Frontal cortex (tissue), 4 donors: Measurements from ENCODE around the gene PCDHA1. TPM values are rescaled to one million over a fixed set of nuclear protein-coding genes. Genes with fewer than 3 reads are reported as not detected.
"Not testable (repeated sequence)": the region's sequence is repeated elsewhere in the genome, so short reads cannot be mapped to it uniquely, and the experiment has no call there.

Experiments
- DNase-seq, 2 donors: peaks; one replicate each; pipeline ENCODE4 v3.0.0; 2012; ENCODE audit warnings: low spot score in 2 of 2
- FAIRE-seq: peaks from 2 replicates; lab custom pipeline; 2012; peaks lifted over from hg19 to GRCh38; lab: Jason Lieb, UNC
- total RNA-seq: library from RNA; depleted of rRNA; stranded (reverse); fragments of >200 nt; gene quantifications from one replicate; pipeline ENCODE4 v1.2.3, GENCODE V29; 2014
- donor health status: control.
- donor health status: control.
- donor health status: control.

The PCDHA1 gene
- total RNA-seq = 8.6 TPM

DNA sequence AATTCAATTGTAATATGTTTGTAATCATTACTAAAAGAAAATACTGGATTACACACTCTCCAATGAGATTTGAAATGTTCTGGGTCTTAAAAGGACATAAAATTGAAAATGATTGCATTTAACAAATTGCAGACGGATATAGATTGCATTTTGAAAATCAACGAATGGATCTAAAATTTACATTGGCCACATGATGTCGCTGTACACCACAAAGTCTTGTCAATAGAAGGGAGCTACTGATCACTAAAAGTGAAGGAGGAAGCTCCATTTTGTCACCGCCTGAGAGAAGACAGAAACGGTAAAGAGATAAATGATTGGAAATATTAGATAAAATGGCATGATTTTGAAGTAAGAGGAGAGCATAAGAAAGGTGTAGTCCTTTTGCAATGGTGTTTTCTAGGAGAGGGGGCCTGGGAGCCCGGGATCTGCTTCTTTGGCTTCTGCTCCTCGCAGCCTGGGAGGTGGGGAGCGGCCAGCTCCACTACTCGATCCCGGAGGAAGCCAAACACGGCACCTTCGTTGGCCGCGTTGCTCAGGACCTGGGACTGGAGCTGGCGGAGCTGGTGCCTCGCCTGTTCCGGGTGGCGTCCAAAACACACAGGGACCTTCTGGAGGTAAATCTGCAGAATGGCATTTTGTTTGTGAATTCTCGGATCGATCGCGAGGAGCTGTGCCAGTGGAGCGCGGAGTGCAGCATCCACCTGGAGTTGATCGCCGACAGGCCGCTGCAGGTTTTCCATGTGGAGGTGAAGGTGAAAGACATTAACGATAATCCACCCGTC lies at the start of gene PCDHA1:
Gene PCDHA1 (plus strand): TSS at position 236 of the 782 bp plus-strand sequence.
- DNase-seq (peak in 1 of 2 donors; percentile 24), FAIRE-seq (no peak)

DNA sequence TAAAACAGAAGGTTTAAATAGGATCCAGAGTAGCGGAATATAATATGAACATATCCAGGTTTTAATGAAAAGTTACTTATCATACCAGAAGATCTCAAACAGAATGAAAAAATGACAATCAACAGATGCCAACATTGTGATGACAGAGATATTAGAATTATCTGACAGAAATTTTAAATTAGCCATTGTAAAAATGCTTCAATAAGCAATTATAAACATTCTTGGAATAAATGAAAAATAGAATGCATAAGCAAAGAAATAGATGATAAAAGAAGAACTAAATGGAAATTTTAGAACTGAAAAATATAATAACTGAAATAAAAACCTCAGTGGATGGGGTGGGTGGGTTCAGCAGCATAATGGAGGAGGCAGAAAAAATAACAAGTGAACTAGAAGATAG lies 48.5 kb upstream of the PCDHA1 start:
- DNase-seq = no peak

DNA sequence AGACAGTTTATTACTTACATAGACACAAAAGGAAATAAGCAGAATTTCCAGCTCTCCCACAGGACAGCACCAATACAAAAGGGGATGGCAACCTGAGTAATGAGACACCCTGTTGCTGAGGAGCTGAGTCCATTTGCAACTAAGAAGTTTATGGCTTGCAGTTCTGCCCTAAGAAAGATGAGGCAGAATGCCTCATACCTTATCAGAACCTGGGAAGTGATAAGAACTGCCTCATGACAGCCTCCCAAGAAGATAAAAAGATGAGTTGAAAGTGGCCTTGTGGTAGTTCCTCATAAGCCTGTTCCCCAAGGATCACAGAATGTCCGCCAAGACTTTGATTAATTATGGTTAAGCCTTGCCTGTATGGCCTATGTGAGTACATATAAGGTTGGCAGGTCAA lies 44.0 kb upstream of the PCDHA1 start:
- DNase-seq = no peak
- FAIRE-seq = no peak

More for the DNA sequence above, 48.5 kb upstream of the PCDHA1 start:
- no peak for FAIRE-seq

DNA sequence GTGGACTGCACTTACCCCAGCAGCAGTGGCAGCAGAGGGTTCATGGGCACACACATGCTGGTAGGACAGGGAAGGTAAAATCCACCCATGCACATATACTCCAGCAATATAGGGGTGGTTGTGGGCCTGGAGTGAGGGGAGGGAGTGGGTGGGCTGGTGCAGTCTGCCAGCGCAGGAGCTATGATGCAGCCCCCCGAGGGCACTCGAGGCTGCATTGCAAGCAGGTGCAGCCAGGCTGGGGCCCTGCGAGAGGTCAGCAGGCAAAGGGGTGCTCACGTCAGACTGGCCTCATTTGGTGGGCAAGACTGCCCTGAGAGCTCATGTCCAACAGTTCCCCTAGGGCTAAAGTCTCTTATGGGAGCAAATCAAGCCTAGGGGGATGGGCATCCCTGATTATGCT lies 32.4 kb upstream of the PCDHA1 start:
- DNase-seq (no peak), FAIRE-seq (no peak)

DNA sequence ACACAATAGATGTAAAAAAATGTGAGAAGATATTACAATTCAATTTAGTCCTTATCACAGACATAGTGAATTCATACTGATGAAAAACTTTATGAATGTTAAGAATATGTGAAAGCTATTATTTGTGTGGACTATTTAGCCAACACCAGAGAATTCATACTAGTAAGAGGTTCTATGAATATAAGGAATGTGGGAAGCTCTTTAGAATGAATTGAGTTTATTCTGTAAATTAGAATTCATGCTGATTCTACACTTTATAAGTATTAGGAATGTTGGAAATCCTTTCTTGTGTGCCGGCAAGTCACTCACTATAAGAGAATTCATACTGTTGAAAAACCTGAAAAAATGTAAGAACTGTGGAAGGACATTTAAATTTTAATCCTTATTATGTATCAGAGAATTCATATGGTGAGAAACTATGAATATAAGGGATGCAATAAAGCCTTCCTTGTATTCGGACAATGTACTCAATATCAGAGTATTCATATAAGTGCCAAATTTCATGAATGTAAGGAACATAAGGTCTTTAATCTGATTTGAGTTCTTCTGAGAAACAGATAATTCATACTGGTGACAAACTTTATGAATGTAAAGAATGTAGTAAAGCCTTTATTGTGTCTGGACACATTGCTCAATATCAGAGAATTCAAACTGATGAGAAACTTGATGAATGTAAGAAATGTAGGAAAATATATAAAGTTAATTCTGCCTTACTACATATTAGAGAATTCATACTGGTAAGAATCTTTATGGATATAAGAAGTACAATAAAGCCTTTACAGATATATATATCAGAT lies 21.6 kb upstream of the PCDHA1 start:
- DNase-seq = no peak
- no peak for FAIRE-seq

DNA sequence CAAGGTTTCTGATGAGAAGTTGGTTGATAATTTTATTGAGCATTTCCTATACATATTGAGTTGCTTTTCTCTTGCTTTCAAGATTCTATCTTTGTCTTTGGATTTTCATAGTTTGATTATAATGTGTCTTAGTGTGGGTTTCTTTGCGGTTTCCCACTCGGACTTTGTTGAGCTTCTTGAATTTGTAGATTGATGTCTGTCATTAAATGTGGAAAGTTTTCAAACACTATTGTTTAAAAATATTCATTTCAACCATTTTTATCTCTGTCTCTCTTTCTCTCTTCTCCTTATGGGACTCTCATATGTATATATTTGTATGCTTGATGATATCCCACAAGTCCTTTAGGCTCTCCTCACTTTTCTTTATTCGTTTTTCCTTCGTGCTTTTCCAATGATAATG lies 18.5 kb upstream of the PCDHA1 start:
- FAIRE-seq = no peak
- DNase-seq = no peak

DNA sequence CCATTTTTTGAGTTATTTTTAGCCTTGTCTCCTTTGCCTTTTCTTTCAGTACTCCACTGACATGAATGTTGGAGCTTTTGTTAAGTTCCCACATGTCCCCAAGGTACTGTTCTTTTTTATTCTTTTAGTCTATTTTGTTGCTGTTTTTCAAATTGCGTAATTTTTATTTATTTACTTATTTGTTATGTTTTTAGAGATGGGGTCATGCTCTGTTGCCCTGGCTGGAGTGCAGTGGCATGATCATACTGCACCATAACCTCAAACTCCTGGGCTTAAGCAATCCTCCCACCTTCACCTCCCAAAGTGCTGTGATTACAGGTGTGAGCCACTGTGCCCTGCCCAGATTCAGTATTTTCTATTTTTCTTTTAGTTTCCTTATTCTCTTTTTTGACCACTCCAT lies 5.4 kb upstream of the PCDHA1 start:
- DNase-seq (no peak), FAIRE-seq (no peak)

DNA sequence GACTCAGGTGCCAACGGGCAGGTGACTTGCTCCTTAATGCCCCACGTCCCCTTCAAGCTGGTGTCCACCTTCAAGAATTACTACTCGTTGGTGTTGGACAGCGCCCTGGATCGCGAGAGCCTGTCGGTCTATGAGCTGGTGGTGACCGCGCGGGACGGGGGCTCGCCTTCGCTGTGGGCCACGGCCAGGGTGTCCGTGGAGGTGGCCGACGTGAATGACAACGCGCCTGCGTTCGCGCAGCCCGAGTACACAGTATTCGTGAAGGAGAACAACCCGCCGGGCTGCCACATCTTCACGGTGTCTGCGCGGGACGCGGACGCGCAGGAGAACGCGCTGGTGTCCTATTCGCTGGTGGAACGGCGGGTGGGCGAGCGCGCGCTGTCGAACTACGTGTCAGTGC lies 1.5 kb downstream of the PCDHA1 start:
- FAIRE-seq = not testable (repeated sequence)

DNA sequence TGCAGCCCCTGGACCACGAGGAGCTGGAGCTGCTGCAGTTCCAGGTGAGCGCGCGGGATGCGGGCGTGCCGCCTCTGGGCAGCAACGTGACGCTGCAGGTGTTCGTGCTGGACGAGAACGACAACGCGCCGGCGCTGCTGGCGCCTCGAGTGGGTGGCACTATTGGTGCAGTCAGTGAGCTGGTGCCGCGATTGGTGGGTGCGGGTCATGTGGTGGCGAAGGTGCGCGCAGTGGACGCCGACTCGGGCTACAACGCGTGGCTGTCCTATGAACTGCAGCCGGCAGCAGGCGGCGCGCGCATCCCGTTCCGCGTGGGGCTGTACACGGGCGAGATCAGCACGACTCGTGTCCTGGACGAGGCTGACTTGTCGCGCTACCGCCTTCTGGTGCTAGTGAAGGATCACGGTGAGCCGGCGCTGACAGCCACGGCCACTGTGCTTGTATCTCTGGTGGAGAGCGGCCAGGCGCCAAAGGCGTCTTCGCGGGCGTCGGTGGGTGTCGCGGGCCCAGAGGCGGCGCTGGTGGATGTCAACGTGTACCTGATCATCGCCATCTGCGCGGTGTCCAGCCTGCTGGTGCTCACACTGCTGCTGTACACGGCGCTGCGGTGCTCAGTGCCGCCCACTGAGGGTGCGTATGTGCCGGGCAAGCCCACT lies 2.0 kb downstream of the PCDHA1 start:
- not testable (repeated sequence) for DNase-seq, FAIRE-seq

More for the DNA sequence above, 1.5 kb downstream of the PCDHA1 start:
- not testable (repeated sequence) for DNase-seq

DNA sequence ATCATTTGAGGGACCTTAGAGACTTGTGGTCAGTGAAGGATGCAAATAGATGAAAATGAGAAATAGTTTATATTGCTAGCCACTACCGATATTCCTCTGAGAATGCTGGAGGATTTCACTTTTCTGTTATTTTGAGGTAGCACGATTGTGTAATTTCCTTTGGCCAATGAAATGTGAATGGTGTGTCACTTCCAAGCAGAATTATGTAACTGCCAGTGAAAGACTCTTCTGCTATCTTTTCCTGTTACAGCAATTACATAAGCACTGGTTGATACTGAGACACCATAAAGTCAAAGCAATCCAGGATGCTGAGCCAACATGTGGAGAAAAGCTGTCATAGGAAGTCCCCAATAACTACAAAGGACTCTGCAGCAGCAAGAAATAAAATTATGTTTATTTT lies 5.1 kb downstream of the PCDHA1 start:
- DNase-seq (no peak), FAIRE-seq (no peak)

DNA sequence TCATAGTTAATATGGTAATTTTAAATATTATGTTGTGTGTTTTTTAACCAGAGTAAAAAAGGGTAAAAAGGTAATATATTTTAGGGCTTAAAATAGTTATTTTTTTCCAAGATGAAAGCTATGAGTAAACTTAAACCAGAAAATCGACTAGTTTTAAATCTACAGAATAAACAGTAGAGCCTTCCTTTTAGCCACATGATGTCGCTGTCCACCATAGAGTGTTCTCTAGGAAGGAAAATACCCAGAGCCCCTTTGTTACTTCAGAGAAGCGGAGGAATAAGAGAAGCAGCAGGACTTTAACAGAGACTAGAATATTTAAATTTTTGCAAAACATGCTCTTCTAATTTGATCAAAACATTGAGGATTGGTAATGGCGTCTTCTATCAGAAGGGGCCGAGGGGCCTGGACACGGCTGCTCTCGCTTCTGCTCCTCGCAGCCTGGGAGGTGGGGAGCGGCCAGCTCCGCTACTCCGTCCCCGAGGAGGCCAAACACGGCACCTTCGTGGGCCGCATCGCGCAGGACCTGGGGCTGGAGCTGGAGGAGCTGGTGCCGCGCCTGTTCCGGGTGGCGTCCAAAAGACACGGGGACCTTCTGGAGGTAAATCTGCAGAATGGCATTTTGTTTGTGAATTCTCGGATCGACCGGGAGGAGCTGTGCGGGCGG lies 8.8 kb downstream of the PCDHA1 start, which contains the start of gene PCDHA2:
Gene PCDHA2 (plus strand): TSS at position 258 of the 664 bp plus-strand sequence.
- FAIRE-seq (peak; percentile 28), DNase-seq (peak in 1 of 2 donors; percentile 53)

DNA sequence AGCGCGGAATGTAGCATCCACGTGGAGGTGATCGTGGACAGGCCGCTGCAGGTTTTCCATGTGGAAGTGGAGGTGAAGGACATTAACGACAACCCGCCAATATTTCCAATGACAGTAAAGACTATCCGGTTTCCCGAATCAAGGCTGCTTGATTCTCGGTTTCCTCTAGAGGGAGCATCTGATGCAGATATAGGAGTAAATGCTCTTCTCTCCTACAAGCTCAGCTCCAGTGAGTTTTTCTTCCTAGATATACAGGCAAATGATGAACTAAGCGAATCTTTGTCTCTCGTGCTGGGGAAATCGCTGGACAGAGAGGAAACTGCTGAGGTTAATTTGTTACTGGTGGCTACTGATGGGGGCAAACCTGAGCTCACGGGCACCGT lies 9.3 kb downstream of the PCDHA1 start:
- DNase-seq (peak in 1 of 2 donors; percentile 47), FAIRE-seq (no peak)

DNA sequence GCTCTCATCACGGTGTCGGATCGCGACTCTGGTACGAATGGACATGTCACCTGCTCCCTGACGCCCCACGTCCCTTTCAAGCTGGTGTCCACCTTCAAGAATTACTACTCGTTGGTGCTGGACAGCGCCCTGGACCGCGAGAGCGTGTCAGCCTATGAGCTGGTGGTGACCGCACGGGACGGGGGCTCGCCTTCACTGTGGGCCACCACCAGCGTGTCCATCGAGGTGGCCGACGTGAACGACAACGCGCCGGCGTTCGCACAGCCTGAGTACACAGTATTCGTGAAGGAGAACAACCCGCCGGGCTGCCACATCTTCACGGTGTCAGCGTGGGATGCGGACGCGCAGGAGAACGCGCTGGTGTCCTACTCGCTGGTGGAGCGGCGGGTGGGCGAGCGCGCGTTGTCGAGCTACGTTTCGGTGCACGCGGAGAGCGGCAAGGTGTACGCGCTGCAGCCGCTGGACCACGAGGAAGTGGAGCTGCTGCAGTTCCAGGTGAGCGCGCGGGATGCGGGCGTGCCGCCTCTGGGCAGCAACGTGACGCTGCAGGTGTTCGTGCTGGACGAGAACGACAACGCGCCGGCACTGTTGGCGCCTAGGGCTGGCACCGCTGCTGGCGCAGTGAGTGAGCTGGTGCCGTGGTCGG lies 10.3 kb downstream of the PCDHA1 start:
- DNase-seq = not testable (repeated sequence)

DNA sequence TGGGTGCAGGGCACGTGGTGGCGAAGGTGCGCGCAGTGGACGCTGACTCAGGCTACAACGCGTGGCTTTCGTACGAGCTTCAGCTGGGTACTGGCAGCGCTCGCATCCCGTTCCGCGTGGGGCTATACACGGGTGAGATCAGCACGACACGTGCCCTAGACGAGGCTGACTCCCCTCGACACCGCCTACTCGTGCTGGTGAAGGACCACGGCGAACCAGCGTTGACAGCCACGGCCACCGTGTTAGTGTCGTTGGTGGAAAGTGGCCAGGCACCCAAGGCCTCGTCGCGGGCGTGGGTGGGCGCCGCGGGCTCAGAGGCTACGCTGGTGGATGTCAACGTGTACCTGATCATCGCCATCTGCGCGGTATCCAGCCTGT lies 10.8 kb downstream of the PCDHA1 start:
- DNase-seq (no peak), FAIRE-seq (no peak)

More for the DNA sequence above, 10.3 kb downstream of the PCDHA1 start:
- not testable (repeated sequence) for FAIRE-seq

DNA sequence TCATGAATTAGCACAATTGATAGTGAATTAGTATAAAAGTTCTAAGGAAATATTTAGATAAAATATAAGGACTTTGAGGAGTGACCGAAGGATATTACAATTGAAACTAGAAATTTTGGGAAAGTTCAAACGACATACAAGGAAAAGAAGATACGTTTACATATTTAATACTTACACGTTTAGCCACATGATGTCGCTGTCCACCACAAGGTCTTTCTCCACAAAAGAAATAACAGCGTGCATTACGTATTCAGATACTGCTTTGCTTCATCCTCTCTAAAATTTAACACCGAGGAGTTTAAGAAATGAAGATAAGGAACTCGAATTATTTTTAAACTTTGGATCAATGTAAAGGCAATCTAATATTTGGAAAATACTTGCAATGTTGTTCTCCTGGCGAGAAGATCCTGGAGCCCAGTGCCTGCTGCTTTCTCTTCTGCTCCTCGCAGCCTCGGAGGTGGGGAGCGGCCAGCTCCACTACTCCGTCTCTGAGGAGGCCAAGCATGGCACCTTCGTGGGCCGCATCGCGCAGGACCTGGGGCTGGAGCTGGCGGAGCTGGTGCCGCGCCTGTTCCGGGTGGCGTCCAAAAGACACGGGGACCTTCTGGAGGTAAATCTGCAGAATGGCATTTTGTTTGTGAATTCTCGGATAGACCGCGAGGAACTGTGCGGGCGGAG lies 15.0 kb downstream of the PCDHA1 start, which contains the start of gene PCDHA3:
Gene PCDHA3 (plus strand): TSS at position 242 of the 678 bp plus-strand sequence.
- no peak for FAIRE-seq
- DNase-seq = peak in 1 of 2 donors; percentile 54

DNA sequence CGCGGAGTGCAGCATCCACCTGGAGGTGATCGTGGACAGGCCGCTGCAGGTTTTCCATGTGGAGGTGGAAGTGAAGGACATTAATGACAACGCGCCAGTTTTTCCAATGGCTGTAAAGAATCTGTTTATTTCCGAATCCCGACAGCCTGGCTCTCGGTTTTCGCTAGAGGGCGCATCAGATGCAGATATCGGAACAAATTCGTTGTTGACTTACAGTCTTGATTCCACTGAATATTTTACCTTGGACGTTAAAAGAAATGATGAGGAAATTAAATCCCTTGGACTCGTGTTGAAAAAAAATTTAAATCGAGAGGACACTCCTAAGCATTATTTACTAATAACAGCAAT lies 15.5 kb downstream of the PCDHA1 start:
- DNase-seq (peak in 1 of 2 donors; percentile 59), FAIRE-seq (no peak)

DNA sequence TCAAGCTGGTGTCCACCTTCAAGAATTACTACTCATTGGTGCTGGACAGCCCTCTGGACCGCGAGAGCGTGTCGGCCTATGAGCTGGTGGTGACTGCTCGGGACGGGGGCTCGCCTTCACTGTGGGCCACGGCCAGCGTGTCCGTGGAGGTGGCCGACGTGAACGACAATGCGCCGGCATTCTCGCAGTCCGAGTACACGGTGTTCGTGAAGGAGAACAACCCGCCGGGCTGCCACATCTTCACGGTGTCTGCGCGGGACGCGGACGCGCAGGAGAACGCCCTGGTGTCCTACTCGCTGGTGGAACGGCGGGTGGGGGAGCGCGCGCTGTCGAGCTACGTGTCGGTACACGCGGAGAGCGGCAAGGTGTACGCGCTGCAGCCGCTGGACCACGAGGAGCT lies 16.4 kb downstream of the PCDHA1 start:
- FAIRE-seq = not testable (repeated sequence)

DNA sequence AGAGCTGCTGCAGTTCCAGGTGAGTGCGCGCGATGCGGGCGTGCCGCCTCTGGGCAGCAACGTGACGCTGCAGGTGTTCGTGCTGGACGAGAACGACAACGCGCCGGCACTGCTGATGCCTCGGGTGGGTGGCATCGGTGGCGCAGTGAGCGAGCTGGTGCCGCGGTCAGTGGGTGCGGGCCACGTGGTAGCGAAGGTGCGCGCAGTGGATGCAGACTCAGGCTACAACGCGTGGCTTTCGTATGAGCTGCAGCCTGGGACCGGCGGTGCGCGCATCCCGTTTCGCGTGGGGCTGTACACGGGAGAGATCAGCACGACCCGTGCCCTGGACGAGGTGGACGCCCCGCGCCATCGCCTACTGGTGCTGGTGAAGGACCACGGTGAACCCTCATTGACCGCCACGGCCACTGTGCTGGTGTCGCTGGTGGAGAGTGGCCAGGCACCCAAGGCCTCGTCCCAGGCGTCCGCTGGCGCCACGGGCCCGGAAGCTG lies 16.9 kb downstream of the PCDHA1 start:
- DNase-seq = no peak
- no peak for FAIRE-seq

More for the DNA sequence above, 16.4 kb downstream of the PCDHA1 start:
- not testable (repeated sequence) for DNase-seq
